Measurements from ENCODE around the gene DOC2A. TPM values are rescaled to one million over a fixed set of nuclear protein-coding genes. Genes with fewer than 3 reads are reported as not detected.

Gene DOC2A
- total RNA-seq, 1 donor from 2014 or later = 0.06 TPM

DNA sequence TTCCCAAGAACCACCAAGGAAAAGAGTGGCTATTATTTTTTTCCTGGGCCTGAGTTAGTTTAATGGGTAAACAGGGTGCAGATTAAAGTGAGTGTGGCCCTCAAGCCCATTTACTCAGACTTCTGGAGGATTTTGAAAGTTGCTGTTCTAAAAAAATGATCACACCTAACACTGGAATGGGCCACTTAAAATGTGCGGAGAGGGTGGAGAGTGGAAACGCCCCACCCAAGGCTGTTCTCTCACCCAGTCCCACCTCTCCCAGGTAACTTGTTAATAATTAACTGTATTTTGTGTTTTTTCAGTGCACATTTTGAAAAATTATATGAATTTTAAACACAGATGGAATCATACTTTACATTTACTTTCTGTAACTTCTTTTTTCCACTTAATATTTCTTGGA, 20.8 kb downstream of the DOC2A start:
- DNase-seq (ENCODE audit: extremely low read depth, low read depth, low spot score) = no peak

DNA sequence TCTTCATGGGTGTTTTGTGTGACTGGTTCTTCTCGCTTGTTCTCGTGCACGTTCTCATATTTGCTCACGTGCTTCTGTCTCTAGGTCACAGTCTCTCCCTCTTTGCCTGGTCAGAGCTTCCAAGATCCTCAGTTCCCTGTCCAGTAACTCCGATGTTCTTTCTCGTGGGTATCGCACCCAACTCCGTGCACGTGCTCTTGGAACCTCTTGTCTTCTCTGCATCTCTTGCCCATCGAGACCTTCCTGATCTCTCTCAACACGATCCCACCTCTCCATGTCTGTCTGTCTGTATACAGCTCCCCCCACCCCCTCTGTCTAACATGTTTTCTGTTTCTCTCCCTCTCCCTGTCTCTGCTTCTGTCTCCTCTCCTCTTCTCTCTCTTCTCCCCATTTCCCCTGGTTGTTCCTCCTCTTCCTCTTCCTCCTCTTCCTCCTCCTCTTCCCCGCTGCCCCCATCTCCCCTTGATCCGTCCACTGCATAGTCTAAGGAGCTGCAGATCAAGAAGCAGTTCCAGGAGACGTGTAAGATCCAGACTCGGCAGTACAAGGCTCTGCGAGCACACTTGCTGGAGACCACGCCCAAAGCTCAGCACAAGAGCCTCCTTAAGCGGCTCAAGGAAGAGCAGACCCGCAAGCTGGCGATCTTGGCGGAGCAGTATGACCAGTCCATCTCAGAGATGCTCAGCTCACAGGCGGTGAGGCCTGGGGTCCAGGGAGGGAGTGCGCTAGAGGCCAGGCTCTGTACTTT, 21.5 kb downstream of the DOC2A start:
- DNase-seq (ENCODE audit: extremely low read depth, low read depth, low spot score) = no peak

DNA sequence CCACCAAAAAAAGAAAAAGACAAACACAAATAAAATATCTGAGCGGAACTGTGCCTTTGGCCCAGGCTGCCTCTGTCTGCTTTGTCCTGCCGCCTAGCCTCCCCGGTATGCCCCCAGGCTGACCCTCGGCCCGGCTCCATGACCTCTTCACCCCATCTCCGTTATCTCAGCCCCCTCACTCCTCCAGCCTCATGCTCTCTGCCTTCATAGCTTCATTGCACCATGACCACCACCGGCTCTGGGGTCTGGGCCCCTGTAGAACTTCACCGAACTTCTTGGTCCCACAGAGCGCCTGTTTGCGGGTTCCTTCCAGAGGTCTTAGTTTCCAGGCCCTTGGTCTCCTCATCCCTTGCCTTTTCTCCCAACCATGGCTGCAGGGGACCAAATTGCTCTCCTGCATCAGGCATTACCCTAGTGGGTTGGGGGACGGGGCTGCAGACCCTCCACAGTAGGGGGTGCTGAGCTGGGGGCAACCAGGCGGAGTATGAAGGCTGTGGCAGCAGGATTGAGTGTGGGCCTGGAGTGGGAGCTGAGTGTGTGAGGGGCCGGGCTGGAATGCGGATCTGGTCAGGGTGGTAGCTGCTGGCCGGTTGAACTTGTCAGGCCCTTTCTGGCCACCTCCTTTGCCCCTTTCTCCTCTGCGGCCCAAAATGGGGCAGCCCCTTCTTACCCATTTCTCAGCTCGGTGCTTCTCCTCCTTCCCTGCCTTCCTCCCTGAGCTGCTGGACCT, 22.3 kb downstream of the DOC2A start:
- no peak for DNase-seq (ENCODE audit: extremely low read depth, low read depth, low spot score)

DNA sequence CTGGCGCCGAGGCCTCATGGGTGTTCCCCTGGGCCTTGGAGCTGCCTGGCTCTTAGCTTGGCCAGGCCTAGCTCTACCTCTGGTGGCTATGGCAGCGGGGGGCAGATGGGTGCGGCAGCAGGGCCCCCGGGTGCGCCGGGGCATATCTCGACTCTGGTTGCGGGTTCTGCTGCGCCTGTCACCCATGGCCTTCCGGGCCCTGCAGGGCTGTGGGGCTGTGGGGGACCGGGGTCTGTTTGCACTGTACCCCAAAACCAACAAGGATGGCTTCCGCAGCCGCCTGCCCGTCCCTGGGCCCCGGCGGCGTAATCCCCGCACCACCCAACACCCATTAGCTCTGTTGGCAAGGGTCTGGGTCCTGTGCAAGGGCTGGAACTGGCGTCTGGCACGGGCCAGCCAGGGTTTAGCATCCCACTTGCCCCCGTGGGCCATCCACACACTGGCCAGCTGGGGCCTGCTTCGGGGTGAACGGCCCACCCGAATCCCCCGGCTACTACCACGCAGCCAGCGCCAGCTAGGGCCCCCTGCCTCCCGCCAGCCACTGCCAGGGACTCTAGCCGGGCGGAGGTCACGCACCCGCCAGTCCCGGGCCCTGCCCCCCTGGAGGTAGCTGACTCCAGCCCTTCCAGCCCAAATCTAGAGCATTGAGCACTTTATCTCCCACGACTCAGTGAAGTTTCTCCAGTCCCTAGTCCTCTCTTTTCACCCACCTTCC, 23.3 kb downstream of the DOC2A start:
- DNase-seq (ENCODE audit: extremely low read depth, low read depth, low spot score) = no peak

DNA sequence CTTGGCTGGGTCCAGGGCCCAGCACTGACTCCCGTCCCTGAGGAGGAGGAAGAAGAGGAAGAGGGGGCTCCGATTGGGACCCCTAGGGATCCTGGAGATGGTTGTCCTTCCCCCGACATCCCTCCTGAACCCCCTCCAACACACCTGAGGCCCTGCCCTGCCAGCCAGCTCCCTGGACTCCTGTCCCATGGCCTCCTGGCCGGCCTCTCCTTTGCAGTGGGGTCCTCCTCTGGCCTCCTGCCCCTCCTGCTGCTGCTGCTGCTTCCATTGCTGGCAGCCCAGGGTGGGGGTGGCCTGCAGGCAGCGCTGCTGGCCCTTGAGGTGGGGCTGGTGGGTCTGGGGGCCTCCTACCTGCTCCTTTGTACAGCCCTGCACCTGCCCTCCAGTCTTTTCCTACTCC, 23.9 kb downstream of the DOC2A start:
- DNase-seq (ENCODE audit: extremely low read depth, low read depth, low spot score) = no peak

DNA sequence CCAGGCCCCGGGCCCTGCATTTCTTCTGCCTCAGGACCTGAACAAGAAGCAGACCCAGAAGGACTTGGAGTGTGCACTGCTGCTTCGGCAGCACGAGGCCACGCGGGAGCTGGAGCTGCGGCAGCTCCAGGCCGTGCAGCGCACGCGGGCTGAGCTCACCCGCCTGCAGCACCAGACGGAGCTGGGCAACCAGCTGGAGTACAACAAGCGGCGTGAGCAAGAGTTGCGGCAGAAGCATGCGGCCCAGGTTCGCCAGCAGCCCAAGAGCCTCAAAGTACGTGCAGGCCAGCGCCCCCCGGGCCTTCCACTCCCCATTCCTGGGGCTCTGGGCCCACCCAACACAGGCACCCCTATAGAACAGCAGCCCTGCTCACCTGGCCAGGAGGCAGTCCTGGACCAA, 24.6 kb downstream of the DOC2A start:
- DNase-seq (ENCODE audit: extremely low read depth, low read depth, low spot score) = no peak

DNA sequence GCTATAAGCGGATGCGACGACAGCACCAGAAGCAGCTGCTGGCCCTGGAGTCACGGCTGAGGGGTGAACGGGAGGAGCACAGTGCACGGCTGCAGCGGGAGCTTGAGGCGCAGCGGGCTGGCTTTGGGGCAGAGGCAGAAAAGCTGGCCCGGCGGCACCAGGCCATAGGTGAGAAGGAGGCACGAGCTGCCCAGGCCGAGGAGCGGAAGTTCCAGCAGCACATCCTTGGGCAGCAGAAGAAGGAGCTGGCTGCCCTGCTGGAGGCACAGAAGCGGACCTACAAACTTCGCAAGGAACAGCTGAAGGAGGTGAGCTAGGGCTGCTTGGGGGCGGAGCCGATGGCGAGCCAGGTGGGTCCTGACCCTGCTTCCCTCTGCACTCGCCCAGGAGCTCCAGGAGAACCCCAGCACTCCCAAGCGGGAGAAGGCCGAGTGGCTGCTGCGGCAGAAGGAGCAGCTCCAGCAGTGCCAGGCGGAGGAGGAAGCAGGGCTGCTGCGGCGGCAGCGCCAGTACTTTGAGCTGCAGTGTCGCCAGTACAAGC, 25.5 kb downstream of the DOC2A start:
- no peak for DNase-seq (ENCODE audit: extremely low read depth, low read depth, low spot score)

DNA sequence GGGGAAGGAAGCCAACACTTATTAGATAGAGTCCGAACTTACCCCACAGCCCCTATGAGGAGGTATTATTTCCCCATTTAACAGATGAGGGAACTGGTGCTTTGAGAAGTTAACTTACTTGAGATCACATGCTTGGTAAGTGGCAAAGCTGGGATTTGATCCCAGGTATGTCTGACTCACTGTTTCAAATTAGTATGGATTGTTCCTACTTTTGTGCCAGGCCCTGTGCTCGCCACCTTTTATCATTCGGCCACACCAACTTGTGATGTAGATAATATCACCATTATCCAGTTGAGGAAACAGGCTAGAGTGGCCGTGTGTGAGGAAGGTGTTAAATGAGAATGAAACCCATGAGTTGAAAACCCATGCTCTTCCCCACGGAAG, 26.1 kb downstream of the DOC2A start:
- no peak for DNase-seq (ENCODE audit: extremely low read depth, low read depth, low spot score)

DNA sequence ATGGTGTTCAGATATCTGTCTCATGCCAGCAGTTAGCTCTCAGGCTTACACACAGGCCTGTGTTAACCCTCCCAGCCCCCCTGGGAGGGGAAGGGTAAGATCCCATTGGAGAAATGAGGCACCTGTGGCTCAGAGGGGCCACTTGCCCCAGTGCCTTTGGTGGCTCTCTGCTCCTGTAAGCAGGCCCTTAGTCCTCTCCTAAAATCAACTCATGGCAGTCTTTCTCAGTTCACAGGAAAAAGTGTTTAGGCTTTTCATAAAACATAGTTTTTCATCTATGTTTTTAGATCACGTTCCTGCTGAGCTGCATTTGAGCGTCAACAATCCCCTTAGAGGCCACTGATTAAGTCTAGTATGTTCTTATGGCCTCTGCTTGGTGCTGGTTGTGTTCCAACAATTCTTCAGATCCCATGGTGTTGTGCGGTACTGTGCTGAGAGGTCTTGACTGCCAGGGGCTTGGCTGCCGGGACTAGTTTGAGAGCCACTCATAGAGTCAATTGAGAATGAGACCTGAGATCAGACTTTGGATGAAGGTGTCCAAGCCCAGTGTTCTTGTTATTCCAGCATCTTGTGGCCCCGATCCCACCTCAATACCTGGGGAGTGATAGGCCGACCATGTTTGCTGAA, 26.6 kb downstream of the DOC2A start:
- DNase-seq (ENCODE audit: extremely low read depth, low read depth, low spot score) = no peak

DNA sequence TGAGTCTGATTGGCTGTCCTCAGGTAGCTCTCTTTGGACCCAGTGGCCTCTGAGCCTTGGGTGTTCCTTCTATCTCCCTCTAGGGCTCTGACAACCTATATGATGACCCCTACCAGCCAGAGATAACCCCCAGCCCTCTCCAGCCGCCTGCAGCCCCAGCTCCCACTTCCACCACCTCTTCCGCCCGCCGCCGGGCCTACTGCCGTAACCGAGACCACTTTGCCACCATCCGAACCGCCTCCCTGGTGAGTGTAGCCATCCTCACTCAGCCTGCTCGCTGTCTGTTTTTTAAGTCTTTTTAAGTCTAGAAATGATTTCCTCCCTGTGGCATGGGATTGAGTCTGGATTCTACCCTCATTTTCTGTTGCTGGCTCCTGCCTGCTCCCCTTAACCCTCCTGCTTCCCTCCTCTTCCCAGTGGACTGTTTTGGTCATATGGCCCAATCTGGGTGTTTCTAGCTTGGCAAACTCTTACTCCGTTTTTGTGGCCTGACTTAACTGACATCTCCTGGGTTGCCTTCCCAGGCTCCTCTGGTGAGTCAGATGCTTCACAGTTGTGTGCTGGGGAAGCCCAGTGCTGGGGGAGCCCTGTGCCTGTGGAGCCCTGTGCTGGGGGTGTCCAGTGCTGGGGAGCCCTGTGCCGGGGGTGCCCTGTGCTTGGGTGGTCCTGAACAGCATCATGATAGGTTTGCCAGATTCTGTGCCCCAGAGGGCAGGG, 27.2 kb downstream of the DOC2A start:
- DNase-seq (ENCODE audit: extremely low read depth, low read depth, low spot score) = no peak

DNA sequence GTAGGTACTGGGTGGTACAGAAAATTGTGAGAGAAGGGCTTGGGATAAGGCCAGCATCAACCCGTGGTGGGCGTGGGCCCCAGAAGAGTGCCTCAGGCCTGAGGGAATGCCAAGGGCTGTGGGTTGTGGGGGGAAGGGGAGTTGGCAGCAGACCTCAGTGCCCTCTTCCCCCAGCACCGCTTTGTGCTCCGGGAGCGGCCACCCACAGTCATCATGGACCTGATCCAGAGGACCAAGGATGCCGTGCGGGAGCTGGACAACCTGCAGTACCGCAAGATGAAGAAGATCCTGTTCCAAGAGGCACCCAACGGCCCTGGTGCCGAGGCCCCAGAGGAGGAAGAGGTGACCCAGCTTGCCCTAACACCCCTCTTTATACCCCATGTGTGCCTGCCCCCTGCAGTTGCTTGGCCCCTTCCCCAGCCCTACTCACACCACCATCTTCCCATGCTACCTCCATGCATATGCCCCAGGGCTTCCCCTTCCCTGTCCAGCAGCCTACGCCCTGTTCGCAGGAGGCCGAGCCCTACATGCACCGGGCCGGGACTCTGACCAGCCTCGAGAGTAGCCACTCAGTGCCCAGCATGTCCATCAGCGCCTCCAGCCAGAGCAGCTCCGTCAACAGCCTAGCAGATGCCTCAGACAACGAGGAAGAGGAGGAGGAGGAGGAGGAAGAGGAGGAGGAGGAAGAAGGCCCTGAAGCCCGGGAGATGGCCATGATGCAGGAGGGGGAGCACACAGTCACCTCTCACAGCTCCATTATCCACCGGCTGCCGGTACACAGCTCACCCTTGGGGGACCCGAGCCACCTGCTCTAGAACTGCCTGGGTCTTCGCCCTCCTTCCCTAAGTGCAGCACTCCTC, 28.0 kb downstream of the DOC2A start:
- DNase-seq (ENCODE audit: extremely low read depth, low read depth, low spot score) = no peak

DNA sequence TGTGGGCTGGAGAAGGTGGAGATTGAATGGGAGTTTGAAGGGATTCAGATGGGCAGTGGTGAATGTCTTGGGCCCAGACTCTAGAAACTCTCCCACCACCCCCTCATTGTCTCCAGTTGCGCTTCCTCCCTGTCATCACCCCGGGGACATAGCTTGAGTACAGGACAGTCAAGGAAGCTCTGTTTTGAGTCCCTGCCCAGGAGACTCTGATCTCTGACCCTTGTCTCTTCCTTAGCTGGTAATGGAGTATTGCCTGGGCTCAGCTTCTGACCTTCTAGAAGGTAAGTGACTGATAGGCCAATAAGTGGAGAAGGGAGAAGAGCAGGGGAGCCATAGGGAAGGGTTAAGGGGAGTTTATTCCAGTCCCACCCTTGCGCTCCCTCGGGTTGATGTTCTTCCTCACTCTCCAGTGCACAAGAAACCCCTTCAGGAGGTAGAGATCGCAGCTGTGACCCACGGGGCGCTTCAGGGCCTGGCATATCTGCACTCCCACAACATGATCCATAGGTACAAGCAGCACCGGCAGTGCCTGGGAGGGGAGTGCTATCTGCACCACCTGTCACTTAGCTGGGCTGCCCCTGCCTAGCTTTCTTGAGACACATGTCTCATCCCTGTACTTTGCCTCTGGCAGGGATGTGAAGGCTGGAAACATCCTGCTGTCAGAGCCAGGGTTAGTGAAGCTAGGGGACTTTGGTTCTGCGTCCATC, 32.1 kb downstream of the DOC2A start:
- no peak for DNase-seq (ENCODE audit: extremely low read depth, low read depth, low spot score)

DNA sequence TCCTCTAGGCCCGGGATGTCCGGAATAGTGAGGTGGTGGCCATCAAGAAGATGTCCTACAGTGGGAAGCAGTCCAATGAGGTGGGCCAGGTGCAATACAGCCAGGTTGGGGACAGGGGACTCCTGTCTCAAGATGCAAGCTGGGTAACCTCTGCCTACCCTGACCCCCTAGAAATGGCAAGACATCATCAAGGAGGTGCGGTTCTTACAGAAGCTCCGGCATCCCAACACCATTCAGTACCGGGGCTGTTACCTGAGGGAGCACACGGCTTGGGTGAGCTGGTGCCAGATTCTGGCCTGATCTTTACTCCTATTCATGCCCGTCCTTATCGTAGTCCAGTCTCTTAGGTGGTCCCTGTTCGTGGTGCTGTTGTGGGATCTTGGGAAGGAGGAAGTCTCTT, 32.7 kb downstream of the DOC2A start:
- no peak for DNase-seq (ENCODE audit: extremely low read depth, low read depth, low spot score)

DNA sequence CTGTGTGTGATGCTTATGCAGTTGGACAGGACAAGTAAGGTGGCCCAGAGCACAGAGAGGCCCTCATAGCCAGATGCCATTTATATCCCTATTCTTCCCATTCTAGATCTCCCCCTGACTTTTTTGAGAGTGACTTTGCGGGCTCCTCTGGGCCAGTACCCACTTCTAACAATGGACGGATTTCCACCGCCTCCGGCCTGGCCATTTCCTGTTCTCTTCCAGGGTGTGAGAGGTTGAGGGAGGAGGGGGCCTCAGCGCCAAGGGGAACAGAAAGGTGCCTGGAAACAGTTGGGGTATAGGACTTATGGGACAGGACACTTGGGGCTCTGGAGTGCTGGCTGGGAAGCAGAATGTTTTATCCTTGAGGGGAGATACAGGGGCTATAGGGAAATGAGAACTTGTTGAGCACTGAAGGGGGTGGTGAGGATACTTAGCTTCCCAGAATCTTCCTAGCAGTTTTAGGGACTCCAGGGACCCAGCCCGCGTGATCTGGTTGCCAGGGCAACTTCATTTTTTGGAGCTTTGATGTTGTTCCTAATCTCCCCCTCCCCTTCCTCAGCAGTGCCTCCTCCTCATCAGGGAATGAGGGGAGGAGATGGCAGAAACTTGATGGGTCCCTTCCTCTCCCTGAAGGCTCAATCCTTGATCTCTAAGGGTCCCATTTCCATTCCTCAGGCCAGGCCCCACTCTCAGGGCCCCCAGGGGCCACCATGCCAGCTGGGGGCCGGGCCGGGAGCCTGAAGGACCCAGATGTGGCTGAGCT, 33.6 kb downstream of the DOC2A start:
- DNase-seq (ENCODE audit: extremely low read depth, low read depth, low spot score) = no peak

DNA sequence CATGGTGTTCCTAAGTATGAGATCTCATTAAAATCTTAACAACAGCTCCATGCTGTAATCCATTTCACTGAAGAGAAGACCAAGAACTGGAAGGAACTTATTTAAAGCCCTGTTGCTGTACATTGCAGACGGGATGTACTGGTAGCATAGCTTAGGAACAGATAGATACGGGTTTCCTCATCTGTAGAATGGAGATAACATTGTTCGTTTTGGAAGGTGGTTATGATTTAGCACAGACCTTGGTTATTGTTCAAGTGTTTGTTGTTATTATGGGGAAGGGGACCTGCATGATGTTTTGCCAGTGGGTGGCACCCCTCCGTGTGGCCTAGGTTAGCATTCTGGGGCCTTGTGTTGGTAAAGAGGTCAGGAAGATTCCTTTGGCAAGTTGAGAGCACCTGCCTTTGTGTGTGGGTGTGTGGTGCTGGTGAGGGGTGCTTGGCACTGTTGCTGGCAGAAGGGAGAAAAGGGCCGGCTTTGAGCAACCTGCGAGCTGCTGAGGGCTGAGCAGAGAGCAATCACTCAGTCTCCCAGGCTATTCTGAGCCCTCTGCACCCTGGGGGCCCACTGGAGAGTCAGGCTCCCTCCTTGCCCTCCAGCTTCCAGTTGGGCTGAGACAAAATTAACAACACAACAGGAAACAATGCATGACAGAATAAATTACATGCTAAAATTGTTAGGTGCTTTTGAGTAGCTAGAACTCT, 34.9 kb downstream of the DOC2A start:
- no peak for DNase-seq (ENCODE audit: extremely low read depth, low read depth, low spot score)

DNA sequence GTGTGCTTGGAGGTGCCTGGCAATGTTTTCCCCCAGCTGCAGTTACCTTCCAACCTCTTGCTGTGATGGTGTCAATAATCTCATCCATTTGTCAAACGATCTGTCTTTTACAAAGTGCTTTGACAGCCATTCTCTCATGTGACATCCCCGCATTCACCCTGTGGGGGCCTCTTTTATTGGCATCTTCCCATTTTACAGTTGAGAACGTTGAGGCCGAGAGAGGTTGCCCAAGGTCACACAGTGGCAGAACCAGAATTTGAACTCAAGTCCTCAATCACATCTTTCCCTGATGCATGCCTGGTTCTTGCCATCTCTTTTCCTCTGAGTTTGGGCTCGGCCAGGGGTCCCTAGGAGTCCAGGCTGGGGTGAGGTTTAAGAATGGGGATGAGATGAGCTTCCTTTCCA, 35.7 kb downstream of the DOC2A start:
- DNase-seq (ENCODE audit: extremely low read depth, low read depth, low spot score) = no peak

DNA sequence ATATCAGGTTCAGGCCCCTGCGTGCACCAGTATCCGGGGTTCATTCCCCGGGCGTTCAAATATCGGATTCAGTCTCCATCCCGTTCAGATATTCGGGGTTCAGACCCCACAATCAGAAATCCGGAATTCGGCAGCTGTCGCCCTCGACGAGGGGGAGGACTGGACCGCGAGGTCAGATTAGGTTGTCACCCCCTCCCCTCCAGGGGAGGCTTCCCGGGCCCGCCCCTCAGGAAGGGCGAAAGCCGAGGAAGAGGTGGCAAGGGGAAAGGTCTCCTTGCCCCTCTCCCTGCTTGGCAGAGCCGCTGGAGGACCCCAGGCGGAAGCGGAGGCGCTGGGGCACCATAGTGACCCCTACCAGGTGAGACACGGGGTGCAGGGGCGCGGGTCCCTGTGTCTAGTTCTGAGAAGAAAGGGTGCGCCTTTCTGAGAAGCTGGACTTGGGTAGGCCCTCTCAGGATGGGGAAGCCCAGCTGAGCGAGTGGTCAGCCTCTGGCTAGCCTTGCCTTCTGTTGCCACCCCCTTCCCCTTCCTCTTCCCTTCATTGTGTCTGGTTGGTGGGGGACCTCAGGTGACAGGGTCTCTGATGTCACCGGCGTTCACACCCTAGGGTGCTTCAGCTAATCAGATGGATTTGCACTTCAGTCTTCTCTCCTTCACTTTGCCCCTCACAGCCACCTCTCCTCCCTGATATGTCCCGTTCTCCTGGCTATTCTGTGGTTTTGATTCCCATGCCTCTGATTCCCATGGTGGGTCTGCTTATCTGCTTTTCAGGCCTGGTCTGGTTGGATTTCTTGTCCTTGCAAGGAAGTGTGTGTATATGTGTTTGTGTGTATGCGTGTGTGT, 36.3 kb downstream of the DOC2A start:
- peak; percentile 48 for DNase-seq (ENCODE audit: extremely low read depth, low read depth, low spot score)

Data from glomerular endothelial cell (primary cell).